ENCODE measurements around the gene LRBA.

Gene LRBA

DNA sequence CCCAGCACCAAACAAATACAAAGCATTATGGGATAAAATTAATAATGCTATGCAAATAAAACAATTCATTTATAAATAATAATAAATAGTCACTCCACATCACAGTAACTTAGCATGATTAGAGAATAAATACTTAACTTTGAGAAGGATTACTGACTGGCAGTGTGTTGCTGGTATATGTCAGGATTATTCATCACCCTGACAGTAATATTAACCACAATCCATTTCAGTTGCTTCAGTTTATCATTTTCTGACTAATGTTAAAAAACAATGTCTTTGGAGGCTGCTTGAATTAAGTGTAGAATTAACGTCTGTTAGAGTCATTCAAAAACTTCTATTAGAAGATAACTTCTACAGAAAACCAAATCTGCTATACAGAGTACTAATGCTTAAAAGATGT, 557.3 kb downstream of the LRBA start:
- H3K4me3 ChIP-seq (ENCODE audit: low read depth, low read length): no peak overlapping the region
- no peak for DNase-seq (ENCODE audit: low read depth)
- TF ChIP-seq, protein P1, sequence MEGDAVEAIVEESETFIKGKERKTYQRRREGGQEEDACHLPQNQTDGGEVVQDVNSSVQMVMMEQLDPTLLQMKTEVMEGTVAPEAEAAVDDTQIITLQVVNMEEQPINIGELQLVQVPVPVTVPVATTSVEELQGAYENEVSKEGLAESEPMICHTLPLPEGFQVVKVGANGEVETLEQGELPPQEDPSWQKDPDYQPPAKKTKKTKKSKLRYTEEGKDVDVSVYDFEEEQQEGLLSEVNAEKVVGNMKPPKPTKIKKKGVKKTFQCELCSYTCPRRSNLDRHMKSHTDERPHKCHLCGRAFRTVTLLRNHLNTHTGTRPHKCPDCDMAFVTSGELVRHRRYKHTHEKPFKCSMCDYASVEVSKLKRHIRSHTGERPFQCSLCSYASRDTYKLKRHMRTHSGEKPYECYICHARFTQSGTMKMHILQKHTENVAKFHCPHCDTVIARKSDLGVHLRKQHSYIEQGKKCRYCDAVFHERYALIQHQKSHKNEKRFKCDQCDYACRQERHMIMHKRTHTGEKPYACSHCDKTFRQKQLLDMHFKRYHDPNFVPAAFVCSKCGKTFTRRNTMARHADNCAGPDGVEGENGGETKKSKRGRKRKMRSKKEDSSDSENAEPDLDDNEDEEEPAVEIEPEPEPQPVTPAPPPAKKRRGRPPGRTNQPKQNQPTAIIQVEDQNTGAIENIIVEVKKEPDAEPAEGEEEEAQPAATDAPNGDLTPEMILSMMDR (IDR thresholded peaks at IDR 0.05; ENCODE audit: control insufficient read depth, extremely low read depth, insufficient read depth): no peak

GRCh38 chr4:150451883-150452282, 563.2 kb downstream of the LRBA start:
- no peak overlapping the region for H3K4me3 ChIP-seq (ENCODE audit: low read depth, low read length)
- TF ChIP-seq, protein P1 (IDR thresholded peaks at IDR 0.05; ENCODE audit: control insufficient read depth, extremely low read depth, insufficient read depth): no peak
- DNase-seq (ENCODE audit: low read depth): no peak

GRCh38 chr4:150447356-150447755, 567.7 kb downstream of the LRBA start:
- TF ChIP-seq, protein P1 (IDR thresholded peaks at IDR 0.05; ENCODE audit: control insufficient read depth, extremely low read depth, insufficient read depth): no peak
- DNase-seq (ENCODE audit: low read depth): no peak

GRCh38 chr4:150439451-150439933, 575.6 kb downstream of the LRBA start:
- H3K4me3 ChIP-seq (ENCODE audit: low read depth, low read length): no peak overlapping the region
- TF ChIP-seq, protein P1 (IDR thresholded peaks at IDR 0.05; ENCODE audit: control insufficient read depth, extremely low read depth, insufficient read depth): no peak
- DNase-seq (ENCODE audit: low read depth): no peak

More at GRCh38 chr4:150447356-150447755, 567.7 kb downstream of the LRBA start:
- no peak overlapping the region for H3K4me3 ChIP-seq (ENCODE audit: low read depth, low read length)

GRCh38 chr4:150436598-150437370, 578.3 kb downstream of the LRBA start:
- DNase-seq (ENCODE audit: low read depth): no peak
- TF ChIP-seq, protein P1 (IDR thresholded peaks at IDR 0.05; ENCODE audit: control insufficient read depth, extremely low read depth, insufficient read depth): no peak
- H3K4me3 ChIP-seq (ENCODE audit: low read depth, low read length): no peak overlapping the region

GRCh38 chr4:150431221-150431620, 583.9 kb downstream of the LRBA start:
- no peak overlapping the region for H3K4me3 ChIP-seq (ENCODE audit: low read depth, low read length)
- DNase-seq (ENCODE audit: low read depth): no peak
- TF ChIP-seq, protein P1 (IDR thresholded peaks at IDR 0.05; ENCODE audit: control insufficient read depth, extremely low read depth, insufficient read depth): no peak

- TF ChIP-seq, protein P1 (IDR thresholded peaks at IDR 0.05; ENCODE audit: control insufficient read depth, extremely low read depth, insufficient read depth): no peak
- no peak for DNase-seq (ENCODE audit: low read depth)
- H3K4me3 ChIP-seq (ENCODE audit: low read depth, low read length): no peak overlapping the region
Measured at GRCh38 chr4:150425161-150425560, 589.9 kb downstream of the LRBA start.
